GM12865 (cell line): ENCODE results near the gene MPC1.
"Not testable (repeated sequence)": the region's sequence is repeated elsewhere in the genome, so short reads cannot be mapped to it uniquely, and the experiment has no call there.

Experiments used
- DNase-seq: peaks from one replicate; pipeline ENCODE4 v3.0.0; 2010; ENCODE audit warnings: low read depth
- H3K4me3 ChIP-seq: 2 replicates; pipeline ENCODE4 v1.5.1; 2011; ENCODE audit warnings: mild to moderate bottlenecking, low read depth, low read length, control low read depth
- TF ChIP-seq, protein P1 (sequence below): IDR thresholded peaks from 2 replicates; pipeline ENCODE4 v1.5.1; 2011; ENCODE audit warnings: low read length, control low read depth, low read depth, inconsistent platforms; ENCODE audit not compliant: insufficient read depth; ENCODE audit errors: missing control alignments

Gene MPC1

DNA sequence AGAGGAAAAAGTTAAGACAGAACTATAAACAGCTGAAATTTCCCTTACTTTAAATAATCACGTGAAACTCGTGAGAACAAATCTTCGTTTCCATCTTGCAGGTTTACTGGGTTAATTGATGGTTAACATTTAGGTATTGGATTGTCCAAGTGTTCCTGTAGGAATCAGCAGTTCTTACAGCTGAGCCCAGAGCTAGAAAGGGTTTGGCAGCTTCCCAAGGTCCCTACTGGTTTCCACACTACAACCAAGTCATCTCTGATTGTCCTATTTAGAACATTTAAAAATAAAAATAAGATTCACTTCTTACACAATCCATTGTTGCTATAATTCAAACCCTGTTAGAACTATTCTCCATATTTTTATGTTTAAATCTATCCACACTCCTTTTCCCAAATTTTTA lies 15.8 kb downstream of the MPC1 start:
- TF ChIP-seq, protein P1, sequence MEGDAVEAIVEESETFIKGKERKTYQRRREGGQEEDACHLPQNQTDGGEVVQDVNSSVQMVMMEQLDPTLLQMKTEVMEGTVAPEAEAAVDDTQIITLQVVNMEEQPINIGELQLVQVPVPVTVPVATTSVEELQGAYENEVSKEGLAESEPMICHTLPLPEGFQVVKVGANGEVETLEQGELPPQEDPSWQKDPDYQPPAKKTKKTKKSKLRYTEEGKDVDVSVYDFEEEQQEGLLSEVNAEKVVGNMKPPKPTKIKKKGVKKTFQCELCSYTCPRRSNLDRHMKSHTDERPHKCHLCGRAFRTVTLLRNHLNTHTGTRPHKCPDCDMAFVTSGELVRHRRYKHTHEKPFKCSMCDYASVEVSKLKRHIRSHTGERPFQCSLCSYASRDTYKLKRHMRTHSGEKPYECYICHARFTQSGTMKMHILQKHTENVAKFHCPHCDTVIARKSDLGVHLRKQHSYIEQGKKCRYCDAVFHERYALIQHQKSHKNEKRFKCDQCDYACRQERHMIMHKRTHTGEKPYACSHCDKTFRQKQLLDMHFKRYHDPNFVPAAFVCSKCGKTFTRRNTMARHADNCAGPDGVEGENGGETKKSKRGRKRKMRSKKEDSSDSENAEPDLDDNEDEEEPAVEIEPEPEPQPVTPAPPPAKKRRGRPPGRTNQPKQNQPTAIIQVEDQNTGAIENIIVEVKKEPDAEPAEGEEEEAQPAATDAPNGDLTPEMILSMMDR = no peak
- no peak for DNase-seq
- H3K4me3 ChIP-seq = no peak overlapping the region

DNA sequence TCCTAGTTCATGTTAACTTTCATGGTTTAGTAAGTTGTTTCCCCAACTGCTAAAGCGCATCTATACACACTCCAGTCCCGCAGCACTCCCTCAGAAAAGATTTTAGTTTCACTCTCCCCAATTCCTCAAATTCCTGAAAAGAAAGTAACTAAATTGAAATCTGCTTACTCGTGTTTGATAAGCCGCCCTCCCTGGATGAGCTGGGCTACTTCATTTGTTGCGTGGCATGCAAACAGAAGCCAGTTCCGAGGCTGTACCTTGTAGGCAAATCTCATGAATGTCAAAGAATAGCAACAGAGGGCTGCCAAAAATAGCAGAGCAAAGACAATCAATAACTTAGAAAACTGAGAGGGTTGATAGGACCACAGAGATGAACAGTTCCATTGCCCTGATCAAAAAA lies 16.9 kb downstream of the MPC1 start:
- no peak for DNase-seq
- TF ChIP-seq, protein P1 = no peak
- H3K4me3 ChIP-seq = no peak overlapping the region

DNA sequence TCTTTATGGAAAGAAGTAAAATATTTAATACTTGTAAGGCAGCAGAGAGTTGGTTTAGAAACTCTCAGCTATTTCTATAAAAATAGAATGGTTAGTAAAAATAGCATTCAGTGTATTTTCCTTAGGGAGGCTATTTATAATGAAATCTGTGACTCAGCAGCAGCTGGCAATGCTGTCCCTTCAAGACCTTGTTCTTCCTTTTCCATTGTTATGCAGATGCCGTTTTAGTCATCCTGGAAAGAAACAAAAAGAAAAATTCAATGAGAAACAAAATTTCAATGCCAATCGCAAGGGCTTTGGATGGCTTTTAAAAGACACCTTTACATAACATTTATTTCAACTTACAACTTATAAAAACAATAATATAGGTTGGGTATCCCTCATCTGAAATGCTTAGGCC lies 17.5 kb downstream of the MPC1 start:
- no peak overlapping the region for H3K4me3 ChIP-seq
- TF ChIP-seq, protein P1 = no peak
- no peak for DNase-seq

DNA sequence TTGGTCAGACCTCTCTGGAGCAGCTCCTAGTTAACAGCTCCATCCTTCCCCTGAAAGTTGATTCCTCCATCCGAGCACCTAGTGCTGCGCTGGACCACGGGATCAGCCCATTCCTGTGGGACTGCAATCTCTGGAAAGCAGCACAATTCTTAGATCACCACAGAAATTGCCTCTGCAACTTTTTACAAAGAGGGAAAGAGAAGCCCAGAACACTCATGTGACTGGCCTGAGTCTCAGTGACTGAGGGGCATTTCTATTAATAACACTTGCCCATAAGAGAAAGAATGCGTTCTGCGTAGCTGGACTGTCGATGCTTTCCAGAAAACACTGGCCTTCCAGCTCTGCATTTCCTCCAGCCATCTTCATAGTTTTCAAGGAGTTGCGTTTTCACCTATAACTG lies 18.3 kb downstream of the MPC1 start:
- TF ChIP-seq, protein P1 = no peak
- no peak for DNase-seq
- no peak overlapping the region for H3K4me3 ChIP-seq

GRCh38 chr6:166362427-166362826 lies 20.3 kb downstream of the MPC1 start:
- H3K4me3 ChIP-seq, DNase-seq: not testable (repeated sequence)

- no peak for DNase-seq
- no peak overlapping the region for H3K4me3 ChIP-seq
- TF ChIP-seq, protein P1 = no peak
Observed at GRCh38 chr6:166361077-166361429, 21.7 kb downstream of the MPC1 start.

- TF ChIP-seq, protein P1 = no peak
- DNase-seq = no peak
- no peak overlapping the region for H3K4me3 ChIP-seq
Observed at GRCh38 chr6:166360243-166361076, 22.3 kb downstream of the MPC1 start.
